H9 (cell line): ENCODE measurements around the gene PYROXD2. TPM values are rescaled to one million over a fixed set of nuclear protein-coding genes. Genes with fewer than 3 reads are reported as not detected.

Experiments
- DNase-seq: peaks from one replicate; pipeline ENCODE4 v3.0.0-alpha.2; 2017
- H2AFZ ChIP-seq: one replicate; pipeline ENCODE4 v1.6.1; 2013; ENCODE audit warnings: mild to moderate bottlenecking, low read length, control low read depth, moderate library complexity
- H2AK5ac ChIP-seq: 2 replicates; pipeline ENCODE4 v1.6.1; 2013; ENCODE audit warnings: low read length, control low read depth, mixed read lengths; ENCODE audit not compliant: insufficient read length
- H2BK120ac ChIP-seq: one replicate; pipeline ENCODE4 v1.6.1; 2013; ENCODE audit warnings: low read depth, mild to moderate bottlenecking, low read length, control low read depth, inconsistent platforms; ENCODE audit not compliant: poor library complexity, severe bottlenecking
- H2BK12ac ChIP-seq: 2 replicates; pipeline ENCODE4 v1.6.1; 2013; ENCODE audit warnings: low read length, control low read depth, mixed read lengths, low read depth; ENCODE audit not compliant: insufficient read length
- H2BK15ac ChIP-seq: 2 replicates; pipeline ENCODE4 v1.6.1; 2013; ENCODE audit warnings: low read depth, low read length, control low read depth
- H2BK20ac ChIP-seq: one replicate; pipeline ENCODE4 v1.6.1; 2013; ENCODE audit warnings: low read depth, mild to moderate bottlenecking, low read length, control low read depth, inconsistent platforms; ENCODE audit not compliant: poor library complexity, severe bottlenecking
- H2BK5ac ChIP-seq: 2 replicates; pipeline ENCODE4 v1.6.1; 2013; ENCODE audit warnings: low read length, control low read depth, mixed read lengths; ENCODE audit not compliant: insufficient read length
- H3K14ac ChIP-seq: 2 replicates; pipeline ENCODE4 v1.6.1; 2013; ENCODE audit warnings: low read length, control low read depth; ENCODE audit not compliant: insufficient read depth
- H3K18ac ChIP-seq: 2 replicates; pipeline ENCODE4 v1.6.1; 2013; ENCODE audit warnings: low read depth, mild to moderate bottlenecking, mixed read lengths, low read length, control low read depth; ENCODE audit not compliant: insufficient read length
- H3K23ac ChIP-seq: 2 replicates; pipeline ENCODE4 v1.6.1; 2013; ENCODE audit warnings: low read length, control low read depth, mixed read lengths, low read depth; ENCODE audit not compliant: insufficient read length
- H3K23me2 ChIP-seq: 2 replicates; pipeline ENCODE4 v1.6.1; 2013; ENCODE audit warnings: low read depth, mild to moderate bottlenecking, mixed read lengths, low read length, control low read depth; ENCODE audit not compliant: insufficient read length, poor library complexity, severe bottlenecking
- H3K27ac ChIP-seq: 2 replicates; pipeline ENCODE4 v1.5.1; 2013; ENCODE audit warnings: low read length, control low read depth, mixed read lengths, low read depth; ENCODE audit not compliant: insufficient read length
- H3K27me3 ChIP-seq: 2 replicates; pipeline ENCODE4 v1.6.1; 2013; ENCODE audit warnings: low read length, control low read depth, inconsistent platforms; ENCODE audit not compliant: insufficient read depth
- H3K4ac ChIP-seq: 2 replicates; pipeline ENCODE4 v1.6.1; 2013; ENCODE audit warnings: low read depth, mild to moderate bottlenecking, control low read depth, inconsistent platforms, low read length, moderate library complexity
- H3K4me1 ChIP-seq: 2 replicates; pipeline ENCODE4 v1.6.1; 2013; ENCODE audit warnings: low read length, control low read depth, inconsistent platforms; ENCODE audit not compliant: insufficient read depth
- H3K4me2 ChIP-seq: 2 replicates; pipeline ENCODE4 v1.6.1; 2013; ENCODE audit warnings: low read length, control low read depth, mixed read lengths; ENCODE audit not compliant: insufficient read length, insufficient read depth
- H3K56ac ChIP-seq: 2 replicates; pipeline ENCODE4 v1.6.1; 2013; ENCODE audit warnings: low read depth, mild to moderate bottlenecking, mixed read lengths, low read length, control low read depth; ENCODE audit not compliant: insufficient read length
- H3K79me1 ChIP-seq: 2 replicates; pipeline ENCODE4 v1.6.1; 2013; ENCODE audit warnings: low read depth, mild to moderate bottlenecking, moderate library complexity, low read length, control low read depth, inconsistent platforms; ENCODE audit not compliant: insufficient read depth, poor library complexity, severe bottlenecking
- H3K79me2 ChIP-seq: 2 replicates; pipeline ENCODE4 v1.6.1; 2013; ENCODE audit warnings: low read length, control low read depth, inconsistent platforms; ENCODE audit not compliant: insufficient read depth
- H3K9ac ChIP-seq: 2 replicates; pipeline ENCODE4 v1.6.1; 2013; ENCODE audit warnings: low read length, control low read depth, mixed read lengths; ENCODE audit not compliant: insufficient read length; ENCODE audit errors: extremely low read depth
- H3K9me3 ChIP-seq: one replicate; pipeline ENCODE4 v1.6.1; 2013; ENCODE audit warnings: low read depth, low read length, inconsistent platforms; ENCODE audit not compliant: control insufficient read depth
- H3T11ph ChIP-seq: one replicate; pipeline ENCODE4 v1.6.1; 2013; ENCODE audit warnings: mild to moderate bottlenecking, low read length, control low read depth, inconsistent platforms
- H4K20me1 ChIP-seq: one replicate; pipeline ENCODE4 v1.6.1; 2013; ENCODE audit not compliant: control insufficient read depth, insufficient read length, insufficient read depth
- H4K5ac ChIP-seq: 2 replicates; pipeline ENCODE4 v1.6.1; 2013; ENCODE audit warnings: low read depth, mild to moderate bottlenecking, mixed read lengths, low read length, control low read depth; ENCODE audit not compliant: insufficient read length
- H4K8ac ChIP-seq: replicated peaks from 2 replicates; pipeline ENCODE4 v1.6.1; 2013; ENCODE audit warnings: low read length, control low read depth, mixed read lengths, low read depth; ENCODE audit not compliant: insufficient read length
- H4K91ac ChIP-seq: 2 replicates; pipeline ENCODE4 v1.6.1; 2013; ENCODE audit warnings: low read depth, mild to moderate bottlenecking, moderate library complexity, mixed read lengths, low read length, control low read depth; ENCODE audit not compliant: insufficient read length
- H3K27ac Mint-ChIP-seq, 3 experiments: 2 replicates in 2 of 3; 3 replicates in 1 of 3; pipeline ENCODE4 v1.8.0; 2020 to 2021; ENCODE audit warnings: mixed read lengths in 3 of 3, mild to moderate bottlenecking in 1 of 3, moderate library complexity in 1 of 3
- H3K27me3 Mint-ChIP-seq: 2 replicates; pipeline ENCODE4 v1.8.0; 2021; ENCODE audit warnings: low read depth, mild to moderate bottlenecking, moderate library complexity, mixed read lengths
- H3K36me3 Mint-ChIP-seq, 3 experiments: 2 replicates in 2 of 3; 3 replicates in 1 of 3; pipeline ENCODE4 v1.8.0; 2020 to 2021; ENCODE audit warnings: low read depth in 3 of 3, mixed read lengths in 3 of 3; ENCODE audit not compliant: insufficient read depth in 1 of 3
- H3K4me1 Mint-ChIP-seq, 2 experiments: 2 replicates each; pipeline ENCODE4 v1.8.0; 2020; ENCODE audit warnings: mixed read lengths in 2 of 2
- H3K4me3 Mint-ChIP-seq, 2 experiments: 2 replicates in 1 of 2; 3 replicates in 1 of 2; pipeline ENCODE4 v1.8.0; 2020 to 2021; ENCODE audit warnings: mild to moderate bottlenecking in 2 of 2, mixed read lengths in 2 of 2, moderate library complexity in 1 of 2
- H3K9me3 Mint-ChIP-seq, 2 experiments: 2 replicates in 1 of 2; 3 replicates in 1 of 2; pipeline ENCODE4 v1.8.0; 2020; ENCODE audit warnings: mild to moderate bottlenecking in 2 of 2, mixed read lengths in 2 of 2, moderate library complexity in 1 of 2
- WGBS: extraction: QIAGEN DNeasy Blood & Tissue Kit; methylation state at CpG from one replicate; pipeline ENCODE4 v1.1.7; 2013; ENCODE audit warnings: missing lambda C conversion rate, low lambda C conversion rate, mixed read lengths; ENCODE audit not compliant: insufficient read length; ENCODE audit errors: extremely low coverage; 5-methylcytosine and 5-hydroxymethylcytosine counted together
- total RNA-seq: library from RNA; stranded (reverse); gene quantifications from 2 replicates; pipeline ENCODE4 v1.2.1, GENCODE V29; 2021
- TF ChIP-seq, protein P1 (sequence below): fragments of 200-600 bp; sonication (generic); conservative IDR thresholded peaks from 3 replicates; pipeline ENCODE4 v1.8.0; 2021; ENCODE audit warnings: antibody characterized with exemption, mild to moderate bottlenecking

PYROXD2 gene
- total RNA-seq, 1 experiment from 2014 or later = 5.3 TPM

DNA sequence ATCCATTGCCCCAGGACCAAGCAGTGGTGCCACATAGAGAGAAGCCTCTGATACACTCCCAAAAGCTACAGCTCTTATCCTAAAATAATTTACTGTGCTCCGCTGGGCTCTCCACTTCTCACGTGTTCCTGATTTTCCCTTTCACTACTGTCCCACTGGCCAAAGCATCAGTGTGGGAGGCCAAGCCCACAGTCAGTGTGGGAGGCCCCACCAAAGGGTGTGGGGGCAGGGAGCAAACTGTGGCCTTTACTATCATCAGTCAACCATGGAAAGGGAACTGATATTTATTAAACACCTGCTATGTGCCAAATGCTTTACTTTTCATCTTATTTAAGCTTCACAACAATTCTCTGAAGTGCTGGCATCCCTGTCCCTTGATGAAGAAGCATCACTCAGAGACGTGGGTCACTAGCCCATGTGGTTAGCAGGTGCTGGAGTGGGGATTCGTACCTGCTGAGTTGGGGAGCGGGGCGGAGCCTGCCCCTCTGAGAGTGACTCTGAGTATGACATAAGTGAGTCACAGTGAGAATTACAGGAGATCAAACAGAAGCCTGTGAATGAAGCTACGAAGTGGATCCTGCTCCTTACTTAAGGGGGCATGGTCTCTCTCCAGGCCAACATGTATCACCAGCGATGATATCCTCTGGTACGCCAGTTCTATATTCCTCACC, 50.4 kb downstream of the PYROXD2 start:
- Histone ChIP-seq H3K4me2 (no peak overlapping the region), H3K9ac (no peak overlapping the region), H3K14ac (no peak overlapping the region), H4K20me1 (no peaks in the 10 kb centered on the region), H3K27me3 (no peaks in the 10 kb centered on the region), H2BK15ac (no peak overlapping the region), H3K4ac (no peak overlapping the region), H2BK120ac (no peak overlapping the region), H3T11ph (no peak overlapping the region), H3K9me3 (no peaks in the 10 kb centered on the region), H4K91ac (no peak overlapping the region), H4K5ac (no peak overlapping the region), H2BK20ac (no peak overlapping the region), H3K79me2 (no peaks in the 10 kb centered on the region), H3K23ac (no peak overlapping the region), H2AK5ac (no peak overlapping the region), H3K27ac (no peak overlapping the region), H4K8ac (no peak overlapping the region), H3K56ac (no peak overlapping the region), H2AFZ (no peak overlapping the region), H3K23me2 (no peaks in the 10 kb centered on the region), H3K18ac (no peak overlapping the region), H2BK12ac (no peak overlapping the region), H2BK5ac (no peak overlapping the region), H3K79me1 (no peaks in the 10 kb centered on the region), H3K4me1 (peaks cover 8% of the 10 kb centered on the region; the same call in 1 of the 2 replicates)
- Mint-ChIP-seq H3K9me3 (no peaks in the 10 kb centered on the region), H3K27me3 (peaks cover 15% of the 10 kb centered on the region), H3K4me1 (peaks cover 42 to 46% of the 10 kb centered on the region in 2 experiments), H3K36me3 (0 out of 7 replicates have a peak, but pooled peaks cover 0 to 1% (median 0%) of the 10 kb centered on the region in 3 experiments), H3K27ac (no peak overlapping the region), H3K4me3 (no peak overlapping the region)
- TF ChIP-seq, protein P1, sequence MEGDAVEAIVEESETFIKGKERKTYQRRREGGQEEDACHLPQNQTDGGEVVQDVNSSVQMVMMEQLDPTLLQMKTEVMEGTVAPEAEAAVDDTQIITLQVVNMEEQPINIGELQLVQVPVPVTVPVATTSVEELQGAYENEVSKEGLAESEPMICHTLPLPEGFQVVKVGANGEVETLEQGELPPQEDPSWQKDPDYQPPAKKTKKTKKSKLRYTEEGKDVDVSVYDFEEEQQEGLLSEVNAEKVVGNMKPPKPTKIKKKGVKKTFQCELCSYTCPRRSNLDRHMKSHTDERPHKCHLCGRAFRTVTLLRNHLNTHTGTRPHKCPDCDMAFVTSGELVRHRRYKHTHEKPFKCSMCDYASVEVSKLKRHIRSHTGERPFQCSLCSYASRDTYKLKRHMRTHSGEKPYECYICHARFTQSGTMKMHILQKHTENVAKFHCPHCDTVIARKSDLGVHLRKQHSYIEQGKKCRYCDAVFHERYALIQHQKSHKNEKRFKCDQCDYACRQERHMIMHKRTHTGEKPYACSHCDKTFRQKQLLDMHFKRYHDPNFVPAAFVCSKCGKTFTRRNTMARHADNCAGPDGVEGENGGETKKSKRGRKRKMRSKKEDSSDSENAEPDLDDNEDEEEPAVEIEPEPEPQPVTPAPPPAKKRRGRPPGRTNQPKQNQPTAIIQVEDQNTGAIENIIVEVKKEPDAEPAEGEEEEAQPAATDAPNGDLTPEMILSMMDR = no peak
- DNase-seq = no peak
- no CpG with 5 or more reads among the region's 9 CpGs for WGBS
